Ovary (tissue), 3 donors: ENCODE results near the gene IFIT5.

Source experiments
- EP300 ChIP-seq: sonication (generic); formaldehyde crosslinking; IDR thresholded peaks from one replicate; pipeline ENCODE4 v1.6.1; 2017; ENCODE audit warnings: antibody characterized with exemption
- POLR2A ChIP-seq: fragments of 450-650 bp; IDR thresholded peaks from one replicate; pipeline ENCODE4 v1.6.1; 2017; ENCODE audit warnings: antibody characterized with exemption, mild to moderate bottlenecking, moderate library complexity
- TF ChIP-seq, protein P1 (sequence below), 3 donors: fragments of 450-650 bp in 2 of 3; fragments of 200-600 bp in 1 of 3; IDR thresholded peaks; one replicate each; pipeline versions ENCODE4 v1.5.1 to v1.8.0; 2016 to 2022; ENCODE audit warnings: antibody characterized with exemption in 3 of 3, mild to moderate bottlenecking in 1 of 3
- donor health status: DM: no; HTN: no; CAD: no.

DNA sequence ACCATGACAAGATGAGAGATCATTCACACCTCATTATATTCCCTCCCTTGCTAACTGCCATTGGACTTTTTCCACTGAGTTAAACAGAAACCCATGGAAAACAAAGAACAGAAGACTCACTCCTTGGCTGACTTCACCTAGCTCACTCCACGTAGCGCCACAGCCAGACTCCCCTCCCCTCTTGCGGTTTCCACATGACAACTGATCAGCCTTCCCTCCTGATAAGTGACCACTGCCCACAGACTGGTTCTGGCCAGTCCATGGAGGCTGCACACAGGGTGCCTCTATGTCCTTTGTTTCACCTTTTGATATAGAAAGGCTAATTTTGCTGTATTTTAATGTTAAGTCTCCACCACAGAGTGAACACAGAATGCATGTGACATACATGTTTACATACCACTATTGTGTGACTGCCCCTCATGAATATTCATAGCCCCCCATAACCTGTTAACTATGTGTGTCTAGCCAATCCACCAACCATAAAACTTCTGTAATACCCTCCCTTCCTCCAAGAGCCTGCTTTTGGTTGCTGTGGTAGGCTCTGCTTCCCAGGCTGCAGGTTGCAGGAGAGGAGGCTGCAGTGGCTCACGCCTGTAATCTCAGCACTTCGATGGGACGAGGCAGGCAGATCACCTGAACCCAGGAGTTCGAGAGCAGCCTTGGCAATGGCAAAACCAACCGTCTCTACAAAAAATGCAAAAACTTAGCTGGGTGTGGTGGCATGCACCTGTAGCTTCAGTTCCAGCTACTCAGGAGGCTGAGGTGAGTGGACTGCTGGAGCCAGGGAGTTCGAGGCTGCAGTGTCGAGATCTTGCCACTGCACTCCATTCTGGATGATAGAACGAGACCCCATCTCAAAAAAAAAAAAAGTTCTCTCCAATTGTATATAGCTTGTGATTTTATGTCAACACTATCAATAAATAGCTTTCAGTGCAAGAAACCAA lies 10.0 kb upstream of the IFIT5 start:
- TF ChIP-seq POLR2A = no peak
- TF ChIP-seq, protein P1, sequence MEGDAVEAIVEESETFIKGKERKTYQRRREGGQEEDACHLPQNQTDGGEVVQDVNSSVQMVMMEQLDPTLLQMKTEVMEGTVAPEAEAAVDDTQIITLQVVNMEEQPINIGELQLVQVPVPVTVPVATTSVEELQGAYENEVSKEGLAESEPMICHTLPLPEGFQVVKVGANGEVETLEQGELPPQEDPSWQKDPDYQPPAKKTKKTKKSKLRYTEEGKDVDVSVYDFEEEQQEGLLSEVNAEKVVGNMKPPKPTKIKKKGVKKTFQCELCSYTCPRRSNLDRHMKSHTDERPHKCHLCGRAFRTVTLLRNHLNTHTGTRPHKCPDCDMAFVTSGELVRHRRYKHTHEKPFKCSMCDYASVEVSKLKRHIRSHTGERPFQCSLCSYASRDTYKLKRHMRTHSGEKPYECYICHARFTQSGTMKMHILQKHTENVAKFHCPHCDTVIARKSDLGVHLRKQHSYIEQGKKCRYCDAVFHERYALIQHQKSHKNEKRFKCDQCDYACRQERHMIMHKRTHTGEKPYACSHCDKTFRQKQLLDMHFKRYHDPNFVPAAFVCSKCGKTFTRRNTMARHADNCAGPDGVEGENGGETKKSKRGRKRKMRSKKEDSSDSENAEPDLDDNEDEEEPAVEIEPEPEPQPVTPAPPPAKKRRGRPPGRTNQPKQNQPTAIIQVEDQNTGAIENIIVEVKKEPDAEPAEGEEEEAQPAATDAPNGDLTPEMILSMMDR (IDR thresholded peaks at IDR 0.05) = no peak
- TF ChIP-seq EP300 = no peak
